MG63 (cell line): Measurements from ENCODE around the gene RGS10. TPM values are rescaled to one million over a fixed set of nuclear protein-coding genes. Genes with fewer than 3 reads are reported as not detected.

ENCODE experiments used
- DNase-seq: peaks from one replicate; pipeline ENCODE4 v3.0.0-alpha.2; 2020
- H3K27me3 ChIP-seq: fragments of 250-450 bp; sonication (Bioruptor Pico); 2 replicates; pipeline ENCODE4 v1.5.1; 2020; ENCODE audit warnings: mild to moderate bottlenecking, moderate library complexity
- H3K36me3 ChIP-seq: fragments of 250-450 bp; sonication (Bioruptor Pico); 2 replicates; pipeline ENCODE4 v1.5.1; 2020; ENCODE audit warnings: mild to moderate bottlenecking, moderate library complexity
- H3K4me3 ChIP-seq: fragments of 250-450 bp; sonication (Bioruptor Pico); 2 replicates; pipeline ENCODE4 v1.5.1; 2020; ENCODE audit warnings: mild to moderate bottlenecking, moderate library complexity
- H3K9me3 ChIP-seq: fragments of 250-450 bp; sonication (Bioruptor Pico); 2 replicates; pipeline ENCODE4 v1.5.1; 2020; ENCODE audit warnings: mild to moderate bottlenecking, moderate library complexity
- total RNA-seq: library from RNA; depleted of rRNA; stranded (reverse); fragments of >200 nt; shearing (Covaris generic); gene quantifications from 2 replicates; pipeline ENCODE4 v1.2.3, GENCODE V29; 2014; ENCODE audit warnings: low replicate concordance

Gene RGS10
- total RNA-seq, 1 experiment from 2014 or later = 41.1 TPM

- no peaks in the 10 kb centered on the region for H3K9me3 ChIP-seq
- no peak for DNase-seq
- H3K4me3 ChIP-seq = no peak overlapping the region
- no peaks in the 10 kb centered on the region for H3K36me3 ChIP-seq
- no peaks in the 10 kb centered on the region for H3K27me3 ChIP-seq
Measured at GRCh38 chr10:119507115-119507514, 35.4 kb downstream of the RGS10 start.

- DNase-seq = no peak
- Histone ChIP-seq H3K9me3 (no peaks in the 10 kb centered on the region), H3K4me3 (no peak overlapping the region), H3K36me3 (no peaks in the 10 kb centered on the region), H3K27me3 (no peaks in the 10 kb centered on the region)
Measured at GRCh38 chr10:119505588-119506315, 36.8 kb downstream of the RGS10 start.

GRCh38 chr10:119505131-119505551 lies 37.4 kb downstream of the RGS10 start:
- H3K9me3 ChIP-seq = no peaks in the 10 kb centered on the region
- no peak overlapping the region for H3K4me3 ChIP-seq
- no peaks in the 10 kb centered on the region for H3K27me3 ChIP-seq
- DNase-seq = peak; percentile 72
- no peaks in the 10 kb centered on the region for H3K36me3 ChIP-seq

DNA sequence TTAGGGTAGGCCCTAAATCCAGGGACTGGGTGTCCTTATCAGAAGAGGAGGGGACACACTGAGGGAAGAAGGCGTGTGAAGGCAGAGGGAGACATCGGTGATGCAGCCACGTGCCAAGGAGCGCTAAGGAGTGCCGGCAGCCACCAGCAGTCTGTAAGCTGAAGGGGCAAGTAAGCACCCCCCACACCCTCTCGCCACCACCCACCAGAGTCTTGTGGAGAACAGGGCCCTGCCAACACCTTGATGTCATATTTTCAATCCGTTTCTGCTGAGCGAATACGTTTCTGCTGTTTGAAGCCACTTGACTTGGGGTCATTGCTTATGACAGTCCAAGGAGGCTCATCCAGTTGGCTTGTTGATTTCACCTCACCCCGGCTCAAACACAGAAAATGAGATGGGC lies 37.9 kb downstream of the RGS10 start:
- H3K27me3 ChIP-seq = no peaks in the 10 kb centered on the region
- no peak for DNase-seq
- H3K36me3 ChIP-seq = no peaks in the 10 kb centered on the region
- H3K4me3 ChIP-seq = no peak overlapping the region
- H3K9me3 ChIP-seq = no peaks in the 10 kb centered on the region

GRCh38 chr10:119503821-119504220 lies 38.7 kb downstream of the RGS10 start:
- Histone ChIP-seq H3K4me3 (no peak overlapping the region), H3K9me3 (no peaks in the 10 kb centered on the region), H3K36me3 (no peaks in the 10 kb centered on the region), H3K27me3 (no peaks in the 10 kb centered on the region)
- DNase-seq = no peak

GRCh38 chr10:119502618-119503155 lies 39.8 kb downstream of the RGS10 start:
- no peaks in the 10 kb centered on the region for H3K27me3 ChIP-seq
- no peaks in the 10 kb centered on the region for H3K9me3 ChIP-seq
- H3K4me3 ChIP-seq = no peak overlapping the region
- H3K36me3 ChIP-seq = no peaks in the 10 kb centered on the region
- no peak for DNase-seq

- no peak overlapping the region for H3K4me3 ChIP-seq
- no peaks in the 10 kb centered on the region for H3K9me3 ChIP-seq
- no peaks in the 10 kb centered on the region for H3K36me3 ChIP-seq
- no peak for DNase-seq
- no peaks in the 10 kb centered on the region for H3K27me3 ChIP-seq
Measured at GRCh38 chr10:119502209-119502608, 40.3 kb downstream of the RGS10 start.

DNA sequence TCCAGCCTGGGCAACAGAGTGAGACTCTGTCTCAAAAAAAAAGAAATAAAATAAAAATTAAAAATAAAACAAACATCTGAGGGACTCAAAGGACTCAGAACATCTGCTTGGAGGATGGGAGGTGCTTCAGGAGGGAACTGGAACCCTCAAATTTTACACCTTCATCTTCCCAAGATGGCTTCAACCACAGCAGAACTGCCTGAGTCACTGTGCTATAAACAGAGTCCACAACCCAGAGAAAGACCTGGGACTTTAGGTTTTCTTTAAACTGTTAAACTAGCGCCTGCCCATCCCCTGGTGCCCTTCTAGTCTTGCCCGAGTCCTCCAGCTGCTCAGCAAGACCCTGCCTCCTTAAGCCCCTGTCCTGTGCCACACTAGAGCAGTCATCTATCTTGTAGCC lies 40.8 kb downstream of the RGS10 start:
- Histone ChIP-seq H3K9me3 (no peaks in the 10 kb centered on the region), H3K27me3 (no peaks in the 10 kb centered on the region), H3K36me3 (no peaks in the 10 kb centered on the region), H3K4me3 (no peak overlapping the region)
- DNase-seq = no peak

DNA sequence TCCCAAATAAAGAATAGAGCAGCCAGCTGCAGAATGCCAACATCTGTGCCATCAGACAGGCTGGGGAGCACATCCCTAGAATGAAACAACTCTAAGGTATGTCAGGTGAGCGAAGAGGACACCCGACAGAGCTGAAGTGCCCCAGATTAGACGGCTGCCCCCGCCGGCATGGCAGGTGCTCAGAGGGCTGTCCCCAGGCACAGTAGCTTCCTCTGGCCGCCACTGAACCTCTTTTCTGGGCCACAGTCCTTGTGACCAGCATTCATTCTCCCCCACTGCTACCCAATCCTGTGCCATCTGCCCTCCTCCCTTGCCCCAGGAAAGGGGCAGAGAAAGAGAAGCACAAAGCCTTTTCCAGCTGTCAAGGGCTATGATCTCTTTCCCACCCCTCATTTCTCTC lies 41.7 kb downstream of the RGS10 start:
- Histone ChIP-seq H3K27me3 (no peaks in the 10 kb centered on the region), H3K4me3 (no peak overlapping the region), H3K9me3 (no peaks in the 10 kb centered on the region), H3K36me3 (no peaks in the 10 kb centered on the region)
- no peak for DNase-seq

- no peaks in the 10 kb centered on the region for H3K36me3 ChIP-seq
- no peak overlapping the region for H3K4me3 ChIP-seq
- DNase-seq = no peak
- no peaks in the 10 kb centered on the region for H3K27me3 ChIP-seq
- no peaks in the 10 kb centered on the region for H3K9me3 ChIP-seq
Measured at GRCh38 chr10:119500123-119500795, 42.3 kb downstream of the RGS10 start.

DNA sequence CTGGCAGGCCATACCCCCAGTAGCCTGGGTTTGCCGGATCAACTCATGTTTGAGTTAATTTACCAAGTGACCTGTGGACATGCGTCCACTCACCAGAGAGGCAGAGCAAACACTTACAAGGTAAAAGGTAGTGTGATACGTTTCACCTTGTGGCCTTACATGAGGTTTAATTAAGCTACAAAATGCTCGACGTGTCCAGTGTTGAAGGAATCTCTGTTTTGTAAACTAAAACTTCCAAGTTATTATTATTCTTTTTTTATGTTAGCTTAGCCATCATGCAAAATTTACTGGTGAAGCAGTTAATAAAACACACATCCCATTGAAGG lies 42.9 kb downstream of the RGS10 start:
- Histone ChIP-seq H3K9me3 (no peaks in the 10 kb centered on the region), H3K36me3 (no peaks in the 10 kb centered on the region), H3K27me3 (no peaks in the 10 kb centered on the region), H3K4me3 (no peak overlapping the region)
- DNase-seq = no peak

- Histone ChIP-seq H3K36me3 (no peaks in the 10 kb centered on the region), H3K4me3 (no peak overlapping the region), H3K27me3 (no peaks in the 10 kb centered on the region), H3K9me3 (no peaks in the 10 kb centered on the region)
- no peak for DNase-seq
Measured at GRCh38 chr10:119498889-119499676, 43.4 kb downstream of the RGS10 start.

DNA sequence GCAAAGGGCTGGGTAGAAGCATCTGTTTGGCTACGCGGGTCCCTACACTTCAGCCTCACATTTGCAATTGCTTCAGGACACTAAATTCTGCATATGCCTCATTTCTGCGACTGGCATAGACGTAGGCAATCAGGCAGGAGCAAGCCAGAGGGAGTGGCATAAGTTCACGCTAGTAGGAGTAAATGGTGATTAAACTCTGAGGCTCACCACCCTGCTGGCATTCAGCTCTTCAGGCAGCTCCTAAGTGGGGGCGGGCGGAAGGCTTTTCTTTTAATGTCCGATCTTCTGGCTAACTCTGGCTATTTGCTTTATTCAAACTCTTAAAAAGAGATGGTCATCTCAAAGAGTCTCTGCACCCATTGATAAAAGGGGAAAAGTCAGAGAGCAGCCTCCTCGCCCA lies 45.3 kb downstream of the RGS10 start:
- Histone ChIP-seq H3K36me3 (no peaks in the 10 kb centered on the region), H3K9me3 (no peaks in the 10 kb centered on the region), H3K4me3 (no peak overlapping the region), H3K27me3 (no peaks in the 10 kb centered on the region)
- no peak for DNase-seq

DNA sequence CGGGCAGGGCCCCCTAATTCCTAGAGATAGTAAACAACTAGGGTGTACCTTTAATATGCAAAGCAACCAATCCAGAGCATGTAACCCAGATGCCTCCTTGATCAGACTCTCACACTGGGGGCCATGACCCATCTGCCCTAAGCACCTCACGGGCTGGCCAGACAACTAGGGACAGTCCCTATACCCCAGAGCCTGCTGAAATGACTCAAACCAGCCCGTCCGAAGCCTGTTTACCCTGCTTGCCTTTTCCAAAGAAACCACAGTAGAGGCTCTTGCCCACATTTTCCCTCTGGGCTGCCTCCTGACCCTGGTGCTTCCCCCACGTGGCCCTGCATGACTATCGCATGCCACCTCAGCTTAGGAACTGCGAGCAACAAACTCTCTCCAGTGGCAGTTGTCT lies 46.2 kb downstream of the RGS10 start:
- H3K4me3 ChIP-seq = no peak overlapping the region
- DNase-seq = no peak
- no peaks in the 10 kb centered on the region for H3K9me3 ChIP-seq
- no peaks in the 10 kb centered on the region for H3K27me3 ChIP-seq
- no peaks in the 10 kb centered on the region for H3K36me3 ChIP-seq

DNA sequence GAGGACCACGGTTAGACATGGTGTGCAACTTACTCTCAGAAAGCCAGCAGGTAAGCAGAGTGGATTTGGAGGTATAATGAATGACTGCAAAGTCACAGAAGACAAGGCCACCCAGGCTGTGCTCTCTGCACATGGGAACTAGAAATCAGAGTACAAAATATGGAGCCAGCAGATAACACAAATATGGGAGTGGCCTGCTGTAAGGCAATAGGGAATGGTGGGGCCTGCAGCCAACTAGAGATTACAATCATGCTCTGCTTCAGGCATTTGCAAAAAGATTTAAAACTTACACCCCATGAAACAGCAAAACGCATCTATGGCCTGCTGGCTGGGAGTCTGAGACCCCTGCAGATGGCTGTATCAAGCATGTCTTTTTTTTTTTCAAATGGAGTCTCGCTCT lies 47.0 kb downstream of the RGS10 start:
- Histone ChIP-seq H3K27me3 (no peaks in the 10 kb centered on the region), H3K36me3 (no peaks in the 10 kb centered on the region), H3K9me3 (no peaks in the 10 kb centered on the region), H3K4me3 (no peak overlapping the region)
- DNase-seq = no peak

DNA sequence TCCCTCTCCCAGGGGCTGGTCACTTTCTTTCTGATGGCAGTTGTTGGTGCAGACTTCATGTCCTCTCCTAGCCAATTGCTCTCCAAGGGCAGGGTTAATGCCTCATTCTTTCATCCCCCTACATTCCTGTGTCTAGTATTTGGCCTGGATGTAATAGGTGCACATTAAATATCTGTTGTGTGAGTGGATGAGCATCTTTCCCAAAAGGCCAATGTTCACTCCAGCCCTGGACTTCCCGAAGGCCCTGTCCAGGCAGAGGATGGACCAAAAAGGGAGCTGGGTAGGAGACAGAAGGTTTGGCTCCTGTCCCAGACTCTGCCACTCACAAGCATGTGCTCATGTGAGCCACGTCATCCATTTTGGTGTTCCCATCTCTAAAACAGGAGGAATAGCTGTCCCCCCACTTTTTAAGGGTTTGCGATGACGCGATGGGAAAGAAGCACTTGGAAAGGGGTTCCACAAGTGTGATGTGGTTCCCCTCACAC lies 47.5 kb downstream of the RGS10 start:
- Histone ChIP-seq H3K36me3 (no peaks in the 10 kb centered on the region), H3K27me3 (no peaks in the 10 kb centered on the region), H3K4me3 (no peak overlapping the region), H3K9me3 (no peaks in the 10 kb centered on the region)
- DNase-seq = no peak
